ENCODE data around the gene H2AZ1. TPM values are rescaled to one million over a fixed set of nuclear protein-coding genes. Genes with fewer than 3 reads are reported as not detected.

The H2AZ1 gene
- total RNA-seq (2011; cell fraction: chromatin; rRNA removed; ENCODE audit: low replicate concordance) = 185 and 226 TPM in 2 replicates
- 268 TPM in 2 replicates for total RNA-seq (2011; cell fraction: nucleolus; rRNA removed)
- 275 and 292 TPM in 2 replicates for total RNA-seq (2011; cell fraction: nucleoplasm; rRNA removed)
- total RNA-seq (2014; rRNA removed) (552 and 605 TPM in 2 replicates), total RNA-seq (2014; rRNA removed; fragmentation: Illumina TruSeq; extraction: Trizol) (880 and 938 TPM in 2 replicates), total RNA-seq (2015; rRNA removed; fragmentation: Illumina TruSeq; extraction: Trizol) (753 and 768 TPM in 2 replicates), total RNA-seq (2021) (718 and 751 TPM in 2 replicates), polyA plus RNA-seq (2011; rRNA removed) (738 and 1,020 TPM in 2 replicates), polyA plus RNA-seq (2014; fragmentation: Illumina TruSeq; extraction: Trizol) (625 and 744 TPM in 2 replicates), polyA plus RNA-seq (2014; fragmentation: Nextera tagmentation; extraction: Ambion mirVana) (1,000 to 10,000 TPM; 3,608 to 4,380 TPM), polyA plus RNA-seq (2014; rRNA removed) (687 and 854 TPM in 2 replicates), polyA minus RNA-seq (2011; rRNA and poly(A)+ RNA removed) (546 and 663 TPM in 2 replicates), Bru-seq, nascent RNA (percentile 99 among the genes with signal in this experiment), BruChase-seq, experiment 1, labeled RNA remaining after a 2-hour chase (percentile 100 among the genes with signal in this experiment), BruChase-seq, experiment 2, labeled RNA remaining after a 6-hour chase (percentile 100 among the genes with signal in this experiment)
- 388 and 531 TPM in 2 replicates for polyA plus RNA-seq (2011; cell fraction: cytosol; rRNA removed)
- 230 and 324 TPM in 2 replicates for polyA plus RNA-seq (2011; cell fraction: nucleus; rRNA removed)
- 967 and 1,116 TPM in 2 replicates for polyA plus RNA-seq (2012)
- 149 and 203 TPM in 2 replicates for polyA minus RNA-seq (2011; cell fraction: cytosol; rRNA and poly(A)+ RNA removed)
- polyA minus RNA-seq (2011; cell fraction: nucleus; rRNA and poly(A)+ RNA removed) = 59.6 and 110 TPM in 2 replicates
- long read RNA-seq, experiment 1, transcript H2AFZ-201 (5 exons, 979 nt) = major isoform, 1,208 of 1,329 reads
- long read RNA-seq, experiment 1, transcript H2AFZ-203 (4 exons, 1,254 nt) = minor isoform, 16 of 1,329 reads
- long read RNA-seq, experiment 1, partial matches to known transcripts = 32 of 1,329 reads
- long read RNA-seq, experiment 1, other reads (novel, unspliced or antisense) = 72 of 1,329 reads
- long read RNA-seq, experiment 2, transcript H2AFZ-201 (5 exons, 979 nt) = major isoform, 428 of 576 reads
- long read RNA-seq, experiment 2, partial matches to known transcripts = 11 of 576 reads
- long read RNA-seq, experiment 2, other reads (novel, unspliced or antisense) = 133 of 576 reads
- long read RNA-seq, experiment 3, transcript H2AFZ-201 (5 exons, 979 nt) = major isoform, 1,972 of 2,054 reads
- long read RNA-seq, experiment 3, partial matches to known transcripts = 7 of 2,054 reads
- long read RNA-seq, experiment 3, other reads (novel, unspliced or antisense) = 73 of 2,054 reads

DNA sequence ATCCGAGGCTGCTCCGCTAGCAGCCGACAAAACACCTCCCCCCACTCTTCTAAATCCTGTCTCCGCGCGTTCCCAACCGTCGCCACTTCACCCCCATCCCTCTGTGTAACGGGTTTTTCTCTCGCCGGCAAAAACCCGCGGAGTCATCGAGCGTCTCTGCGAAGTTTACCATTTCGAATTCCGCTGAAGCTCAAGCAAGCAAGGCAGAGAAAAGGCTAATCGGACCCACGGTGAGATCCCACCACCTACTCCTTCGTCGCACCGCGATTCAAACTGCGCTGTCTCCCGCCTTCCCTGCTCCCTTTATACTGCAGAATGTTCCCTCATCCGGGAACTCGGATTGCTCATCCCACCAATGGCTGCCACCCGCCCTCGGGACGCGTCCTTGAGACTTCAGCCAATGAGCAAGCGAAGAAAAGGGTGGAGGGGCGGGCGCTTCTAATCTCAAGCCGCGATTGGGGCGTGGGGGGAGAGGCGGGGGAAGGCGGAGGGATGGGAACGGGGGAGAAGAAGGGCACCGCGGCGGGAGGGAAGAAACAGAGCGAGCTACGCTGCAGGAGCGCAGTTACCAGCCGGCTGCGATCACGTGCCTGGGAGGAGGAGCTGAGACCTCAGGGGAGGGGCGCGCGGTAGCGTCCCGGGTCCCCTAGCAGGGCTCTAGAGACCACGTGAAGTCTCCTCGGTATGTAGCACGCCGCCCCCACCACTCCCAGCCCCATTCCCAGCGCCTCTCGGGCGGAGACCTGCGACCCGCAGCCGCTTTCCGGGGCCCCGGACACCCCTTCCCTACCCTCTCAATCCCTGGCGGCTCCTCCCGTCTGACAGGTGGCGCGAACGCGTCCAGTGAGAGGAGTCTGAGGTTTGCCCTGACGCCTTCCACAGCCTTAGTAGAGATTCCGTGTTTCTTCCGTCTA, at the start of gene H2AZ1:
Gene H2AZ1, minus strand, starts transcription at position 277 of the 914 bp plus-strand sequence. Its CDS starts 105 bp downstream, at position 172.
- DNase-seq (ENCODE audit: extremely low read depth in 1 of 4, low spot score in 3 of 4) (peak; percentile 95 to 99 (median 98)), FAIRE-seq (peak; percentile 95), ATAC-seq (peak; percentile 78)
- Histone ChIP-seq H3K4me3 (peak within 1 kb of the TSS; percentile 62), H3K27ac (ENCODE audit: extremely low read depth, low read depth, low read length) (peak within 1 kb of the TSS; percentile 99), H3K9ac (ENCODE audit: insufficient read depth in 1 of 2, low read depth in 2 of 2, low read length in 2 of 2) (peak within 1 kb of the TSS; percentile 97 to 98), H3K9me1 (ENCODE audit: control insufficient read depth, insufficient read depth, low read length) (no peaks in the 10 kb centered on the region), H3K9me3 (replicated peaks; ENCODE audit: control insufficient read depth, insufficient read depth, low read depth, low read length) (no peaks in the 10 kb centered on the region), H3K4me1 (replicated peaks in 1 of 2; ENCODE audit: control insufficient read depth in 2 of 2, insufficient read depth in 2 of 2, low read length in 2 of 2) (peaks cover 14 to 19% of the 10 kb centered on the region in 2 experiments), H3K27me3 (ENCODE audit: control insufficient read depth in 2 of 2, insufficient read depth in 2 of 2, low read length in 2 of 2) (no peaks in the 10 kb centered on the region), H4K20me1 (replicated peaks; ENCODE audit: control insufficient read depth, insufficient read depth, low read length) (peaks cover 14% of the 10 kb centered on the region), H2AFZ (ENCODE audit: low read depth, low read length) (peak within 1 kb of the TSS; percentile 93), H3K4me2 (ENCODE audit: insufficient read depth, low read length) (peak within 1 kb of the TSS; percentile 93), H3K79me2 (ENCODE audit: control insufficient read depth, insufficient read depth, low read length) (peaks cover 56% of the 10 kb centered on the region), H3K36me3 (ENCODE audit: control insufficient read depth, insufficient read depth, low read length) (peaks cover 23% of the 10 kb centered on the region)
- TSS peak; percentile 59 for BruUV-seq (replicated peaks)
- in situ Hi-C loops (cut with MboI) = no loop called here
- intact Hi-C loops (cut with micrococcal nuclease) = loop anchor here (1.0 to 5.0 kb wide), 6 partner anchors 55 to 388 kb away; partner anchors contain the start of genes LAMTOR3 and TRMT10A
- ChIA-PET POLR2A (interaction anchor here (0.6 to 2.0 kb wide), 15 partner anchors 9 to 1689 kb away, joined by 3 to 12 read pairs (median 4); partner anchors contain the start of genes LAMTOR3 and RAP1GDS1), CTCF (ENCODE audit: low intra/inter-chr PET ratio) (no interaction called here)
- under 1% methylated on average over 54 of the region's 76 CpGs for WGBS (ENCODE audit: insufficient coverage, low coverage, missing lambda C conversion rate)
- no peak for TF ChIP-seq CBX5 (IDR thresholded peaks at IDR 0.05; ENCODE audit: borderline replicate concordance, low read depth)
- no peak for TF ChIP-seq ETV1 (tag; conservative IDR thresholded peaks at IDR 0.05; ENCODE audit: low read depth)
- TF ChIP-seq CBX1 (IDR thresholded peaks at IDR 0.05; ENCODE audit: low read depth) = peak; percentile 83
- peak; percentile 50; the same call in 1 of the 2 replicates for TF ChIP-seq MYNN (IDR thresholded peaks at IDR 0.05)
- TF ChIP-seq MYNN (CRISPR knock-in tag; IDR thresholded peaks at IDR 0.05) = no peak
- peak in 1 of 2 experiments; percentile 80; a peak in 2 of 4 replicates for TF ChIP-seq CSDE1 (IDR thresholded peaks at IDR 0.05)
- TF ChIP-seq ZNF75A (CRISPR knock-in tag; IDR thresholded peaks at IDR 0.05) = no peak
- TF ChIP-seq MXI1 (IDR thresholded peaks at IDR 0.05; ENCODE audit: low read depth, low read length) = peak; percentile 57; the same call in 1 of the 2 replicates
- TF ChIP-seq, protein P1, sequence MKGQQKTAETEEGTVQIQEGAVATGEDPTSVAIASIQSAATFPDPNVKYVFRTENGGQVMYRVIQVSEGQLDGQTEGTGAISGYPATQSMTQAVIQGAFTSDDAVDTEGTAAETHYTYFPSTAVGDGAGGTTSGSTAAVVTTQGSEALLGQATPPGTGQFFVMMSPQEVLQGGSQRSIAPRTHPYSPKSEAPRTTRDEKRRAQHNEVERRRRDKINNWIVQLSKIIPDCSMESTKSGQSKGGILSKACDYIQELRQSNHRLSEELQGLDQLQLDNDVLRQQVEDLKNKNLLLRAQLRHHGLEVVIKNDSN (CRISPR knock-in tag; IDR thresholded peaks at IDR 0.05) = peak; percentile 93
- TF ChIP-seq, protein P2, sequence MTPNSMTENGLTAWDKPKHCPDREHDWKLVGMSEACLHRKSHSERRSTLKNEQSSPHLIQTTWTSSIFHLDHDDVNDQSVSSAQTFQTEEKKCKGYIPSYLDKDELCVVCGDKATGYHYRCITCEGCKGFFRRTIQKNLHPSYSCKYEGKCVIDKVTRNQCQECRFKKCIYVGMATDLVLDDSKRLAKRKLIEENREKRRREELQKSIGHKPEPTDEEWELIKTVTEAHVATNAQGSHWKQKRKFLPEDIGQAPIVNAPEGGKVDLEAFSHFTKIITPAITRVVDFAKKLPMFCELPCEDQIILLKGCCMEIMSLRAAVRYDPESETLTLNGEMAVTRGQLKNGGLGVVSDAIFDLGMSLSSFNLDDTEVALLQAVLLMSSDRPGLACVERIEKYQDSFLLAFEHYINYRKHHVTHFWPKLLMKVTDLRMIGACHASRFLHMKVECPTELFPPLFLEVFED (CRISPR knock-in tag; conservative IDR thresholded peaks at IDR 0.05) = no peak
- peak; percentile 28; the same call in 1 of the 2 replicates for TF ChIP-seq LEF1 (IDR thresholded peaks at IDR 0.05)
- TF ChIP-seq POLR2A (conservative IDR thresholded peaks at IDR 0.05) = peak; percentile 100

Data from K562 (cell line).